Thoracic aorta (tissue), 2 donors: ENCODE data around the gene GRAMD4. TPM values are rescaled to one million over a fixed set of nuclear protein-coding genes. Genes with fewer than 3 reads are reported as not detected.

Experiments
- ATAC-seq: fragments of 150-250 bp; one replicate; pipeline ENCODE4 v1.8.0; 2017; ENCODE audit warnings: low read depth; ENCODE audit not compliant: insufficient number of reproducible peaks, low FRiP score
- DNase-seq: peaks from one replicate; pipeline ENCODE4 v3.0.0-alpha.2; 2020; ENCODE audit warnings: low spot score
- H3K27ac ChIP-seq, 2 donors: fragments of 200-600 bp; sonication (generic); 1 replicate in 1 of 2; 2 replicates in 1 of 2; pipeline ENCODE4 v1.5.1; 2016; ENCODE audit warnings: mild to moderate bottlenecking in 2 of 2, moderate library complexity in 2 of 2
- H3K27me3 ChIP-seq: fragments of 200-600 bp; sonication (generic); replicated peaks from 2 replicates; pipeline ENCODE4 v1.6.0; 2016; ENCODE audit warnings: mild to moderate bottlenecking; ENCODE audit not compliant: insufficient read depth
- H3K36me3 ChIP-seq: fragments of 200-600 bp; sonication (generic); one replicate; pipeline ENCODE4 v1.5.1; 2016
- H3K4me1 ChIP-seq, 2 donors: fragments of 200-600 bp; sonication (generic); 1 replicate in 1 of 2; 2 replicates in 1 of 2; pipeline versions ENCODE4 v1.5.1 to v1.6.0; 2016; ENCODE audit warnings: low read depth in 2 of 2, mild to moderate bottlenecking in 1 of 2; ENCODE audit not compliant: control insufficient read depth in 1 of 2
- H3K4me3 ChIP-seq: fragments of 200-600 bp; sonication (generic); 2 replicates; pipeline ENCODE4 v1.5.1; 2016; ENCODE audit warnings: mild to moderate bottlenecking
- H3K9me3 ChIP-seq: fragments of 200-600 bp; sonication (generic); 2 replicates; pipeline ENCODE4 v1.5.1; 2016
- CTCF ChIP-seq: fragments of 200-600 bp; sonication (generic); IDR thresholded peaks from one replicate; pipeline ENCODE4 v1.5.1; 2019; ENCODE audit warnings: antibody characterized with exemption
- total RNA-seq, 2 donors: library from RNA; depleted of rRNA; stranded (reverse); fragments of >200 nt; gene quantifications; one replicate each; pipeline versions ENCODE4 v1.1.0 to v1.2.3, GENCODE V29; 2016

GRAMD4 gene
- total RNA-seq, 2 donors from 2014 or later, result 16.2 to 56.5 TPM

- no peak for TF ChIP-seq CTCF
- DNase-seq (no peak), ATAC-seq (no peak)
- H3K36me3 ChIP-seq, result peaks cover 64% of the 10 kb centered on the region
- H3K27me3 ChIP-seq, result no peaks in the 10 kb centered on the region
- no peaks in the 10 kb centered on the region for H3K9me3 ChIP-seq
- H3K27ac ChIP-seq, result no peak overlapping the region
- H3K4me3 ChIP-seq, result no peak overlapping the region
- no peaks in the 10 kb centered on the region for H3K4me1 ChIP-seq
These were observed 77.8 kb downstream of the GRAMD4 start for GRCh38 chr22:46697811-46698515.

GRCh38 chr22:46699091-46699490, 78.9 kb downstream of the GRAMD4 start:
- Histone ChIP-seq H3K27ac (no peak overlapping the region), H3K9me3 (no peaks in the 10 kb centered on the region), H3K36me3 (peaks cover 67% of the 10 kb centered on the region), H3K4me3 (no peak overlapping the region), H3K4me1 (no peaks in the 10 kb centered on the region), H3K27me3 (no peaks in the 10 kb centered on the region)
- DNase-seq, result no peak
- no peak for ATAC-seq
- no peak for TF ChIP-seq CTCF

- DNase-seq, result no peak
- H3K4me1 ChIP-seq, result no peaks in the 10 kb centered on the region
- ATAC-seq, result no peak
- H3K9me3 ChIP-seq, result no peaks in the 10 kb centered on the region
- no peaks in the 10 kb centered on the region for H3K27me3 ChIP-seq
- no peak overlapping the region for H3K27ac ChIP-seq
- H3K4me3 ChIP-seq, result no peak overlapping the region
- H3K36me3 ChIP-seq, result peaks cover 55% of the 10 kb centered on the region
- no peak for TF ChIP-seq CTCF
These were observed 81.1 kb downstream of the GRAMD4 start for GRCh38 chr22:46701262-46701661.

GRCh38 chr22:46703171-46703995, 83.2 kb downstream of the GRAMD4 start:
- no peaks in the 10 kb centered on the region for H3K4me1 ChIP-seq
- no peak overlapping the region for H3K4me3 ChIP-seq
- DNase-seq, result no peak
- no peak for ATAC-seq
- H3K9me3 ChIP-seq, result no peaks in the 10 kb centered on the region
- no peak overlapping the region for H3K27ac ChIP-seq
- H3K36me3 ChIP-seq, result peaks cover 54% of the 10 kb centered on the region
- no peaks in the 10 kb centered on the region for H3K27me3 ChIP-seq
- no peak for TF ChIP-seq CTCF

- Histone ChIP-seq H3K4me3 (no peak overlapping the region), H3K4me1 (no peaks in the 10 kb centered on the region), H3K36me3 (peaks cover 56% of the 10 kb centered on the region), H3K27me3 (no peaks in the 10 kb centered on the region), H3K9me3 (no peaks in the 10 kb centered on the region), H3K27ac (no peak overlapping the region)
- ATAC-seq (no peak), DNase-seq (no peak)
- TF ChIP-seq CTCF, result no peak
These were observed 83.8 kb downstream of the GRAMD4 start for GRCh38 chr22:46703996-46704370.
